A673 (cell line): ENCODE results near the gene TTC33.

ENCODE experiments used
- CTCF ChIP-seq: fragments of 300-800, 200-600 bp; sonication (generic); conservative IDR thresholded peaks from 2 replicates; pipeline ENCODE4 v1.5.1; 2017; ENCODE audit warnings: low read depth, mild to moderate bottlenecking, antibody characterized with exemption, low read length, moderate library complexity, mixed read lengths
- EZH2 ChIP-seq: fragments of 200-600 bp; sonication (generic); IDR thresholded peaks from 2 replicates; pipeline ENCODE4 v1.6.1; 2017; ENCODE audit warnings: borderline replicate concordance, low read depth, mild to moderate bottlenecking, mixed read lengths, antibody characterized with exemption, low read length; ENCODE audit not compliant: poor library complexity, severe bottlenecking

GRCh38 chr5:40780199-40780598, 24.4 kb upstream of the TTC33 start:
- TF ChIP-seq CTCF (no peak), EZH2 (no peak)
